Measurements from ENCODE around the gene KRT7. TPM values are rescaled to one million over a fixed set of nuclear protein-coding genes. Genes with fewer than 3 reads are reported as not detected.

The KRT7 gene
- total and polyA plus RNA-seq, 2 donors (not counting 3 experiments of a cell fraction or from before 2014, with no cell fraction given) = 120 to 293 TPM

DNA sequence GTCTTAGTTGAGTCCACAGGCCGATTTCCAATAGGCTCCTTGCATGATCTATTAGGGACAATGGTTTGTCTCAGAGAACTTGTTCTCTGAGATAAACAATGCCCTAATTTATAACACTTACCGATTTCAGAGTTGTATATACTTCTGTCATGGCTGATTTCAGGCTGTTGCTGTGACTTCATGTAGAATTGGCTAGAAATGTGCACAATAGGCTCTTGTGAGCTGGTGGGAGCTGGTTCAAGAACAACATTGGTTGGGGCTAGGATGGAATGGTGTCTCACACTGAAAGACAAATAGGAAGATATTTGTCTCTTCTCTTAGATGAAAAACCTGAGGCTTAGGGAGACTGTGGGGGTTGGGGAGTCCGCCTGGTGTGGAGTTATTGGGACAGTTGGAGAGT is 34.7 kb downstream of the KRT7 start:
- no peak for DNase-seq (ENCODE audit: low read depth, low spot score)
- no peaks in the 10 kb centered on the region for H3K36me3 ChIP-seq (ENCODE audit: control insufficient read depth in 2 of 2, extremely low read depth in 1 of 2, insufficient read depth in 2 of 2, low read length in 2 of 2)
- dilution Hi-C loops (cut with MboI; ENCODE audit: extremely low pct_ligation_motif_present, low sequenced_read_pairs) (no loop called here), intact Hi-C loops (cut with micrococcal nuclease) (no loop called here)
- H3K27me3 ChIP-seq (ENCODE audit: control insufficient read depth in 2 of 2, insufficient read depth in 2 of 2, low read length in 2 of 2) = peaks cover 12 to 24% of the 10 kb centered on the region in 2 experiments
- no peaks in the 10 kb centered on the region for H3K9me3 ChIP-seq (replicated peaks; ENCODE audit: control insufficient read depth, insufficient read depth, low read length)
- CTCF ChIA-PET = interaction anchor here (1.0 to 4.0 kb wide), 2 partner anchors 10 to 13 kb away, joined by 5 to 28 read pairs; no protein-coding TSS in a partner anchor
- H3K9ac ChIP-seq (replicated peaks; ENCODE audit: extremely low read depth, insufficient read depth, low read length) = no peak overlapping the region
- TF ChIP-seq POLR2AphosphoS5 (IDR thresholded peaks at IDR 0.05; ENCODE audit: insufficient read depth, low read depth, low read length) (no peak), MYC (IDR thresholded peaks at IDR 0.05; ENCODE audit: low read depth, low read length) (no peak), GATA2 (IDR thresholded peaks at IDR 0.05; ENCODE audit: insufficient read depth, insufficient read length, low read depth, low read length) (no peak), JUN (IDR thresholded peaks at IDR 0.05; ENCODE audit: borderline replicate concordance, insufficient read depth, insufficient read length, low read depth) (no peak), EZH2 (IDR thresholded peaks at IDR 0.05; ENCODE audit: borderline replicate concordance, low read depth, low read length, severe bottlenecking) (no peak), CTCF (IDR thresholded peaks at IDR 0.05; ENCODE audit: extremely low read depth in 1 of 2, insufficient read depth in 1 of 2, low read depth in 1 of 2, low read length in 2 of 2) (no peak), FOS (IDR thresholded peaks at IDR 0.05; ENCODE audit: borderline replicate concordance, insufficient read depth, low read length) (no peak), POLR2A (IDR thresholded peaks at IDR 0.05; ENCODE audit: low read depth, low read length) (no peak)
- TF ChIP-seq, protein P1, sequence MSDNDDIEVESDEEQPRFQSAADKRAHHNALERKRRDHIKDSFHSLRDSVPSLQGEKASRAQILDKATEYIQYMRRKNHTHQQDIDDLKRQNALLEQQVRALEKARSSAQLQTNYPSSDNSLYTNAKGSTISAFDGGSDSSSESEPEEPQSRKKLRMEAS (IDR thresholded peaks at IDR 0.05; ENCODE audit: insufficient read depth, insufficient read length) = no peak
- no peaks in the 10 kb centered on the region for H3K79me2 ChIP-seq (ENCODE audit: control insufficient read depth, insufficient read depth, low read length)
- no peak overlapping the region for H3K4me3 ChIP-seq (replicated peaks in 1 of 3; ENCODE audit: insufficient read depth in 1 of 3, low read depth in 1 of 3, low read length in 3 of 3)
- no peak overlapping the region for H3K4me2 ChIP-seq (ENCODE audit: insufficient read depth, low read length)
- H3K4me1 ChIP-seq (ENCODE audit: control insufficient read depth, extremely low read depth, insufficient read depth, low read length) = no peaks in the 10 kb centered on the region
- no TSS peak for BruUV-seq (replicated peaks)
- no peak overlapping the region for H2AFZ ChIP-seq (ENCODE audit: low read depth, low read length)
- no peak for FAIRE-seq
- POLR2A ChIA-PET = no interaction called here
- H3K9me1 ChIP-seq (replicated peaks; ENCODE audit: control insufficient read depth, extremely low read depth, insufficient read depth, low read length) = no peaks in the 10 kb centered on the region
- H3K27ac ChIP-seq (ENCODE audit: insufficient read depth, low read depth, low read length) = no peak overlapping the region
- no peaks in the 10 kb centered on the region for H4K20me1 ChIP-seq (replicated peaks; ENCODE audit: control insufficient read depth, extremely low read depth, insufficient read depth, low read length)
